K562 (cell line): ENCODE measurements around the gene TEX101. TPM values are rescaled to one million over a fixed set of nuclear protein-coding genes. Genes with fewer than 3 reads are reported as not detected.

Source experiments
- ATAC-seq: fragments of 200-7000 bp; cut with Tn5 transposase; 3 replicates; pipeline ENCODE4 v1.9.1; 2020; ENCODE audit warnings: moderate library complexity
- BruUV-seq: library from RNA; stranded (reverse); fragments of 400-500 nt; replicated peaks from 2 replicates; lab custom pipeline; 2021; lab: Mats Ljungman, UMichigan
- CTCF ChIA-PET: fragments of 300-600 bp; formaldehyde crosslinking; extraction: SDS; loops from one replicate; lab custom pipeline; 2021; ENCODE audit warnings: low intra/inter-chr PET ratio; lab: Yijun Ruan, JAX
- POLR2A ChIA-PET: fragments of 300-600, 350-650 bp; sonication (Branson Sonifier 250); formaldehyde crosslinking; extraction: SDS; loops from one replicate; lab custom pipeline; 2021; ENCODE audit warnings: antibody characterized with exemption, inconsistent platforms; lab: Yijun Ruan, JAX
- DNase-seq, 4 experiments: peaks; one replicate each; pipeline versions ENCODE4 v3.0.0 to v3.0.0-alpha.2; 2011 to 2018; ENCODE audit warnings: low spot score in 3 of 4, mixed read lengths in 3 of 4; ENCODE audit errors: extremely low read depth in 1 of 4
- FAIRE-seq: peaks from 2 replicates; lab custom pipeline; 2011; peaks lifted over from hg19 to GRCh38; lab: Jason Lieb, UNC
- H2AFZ ChIP-seq: 2 replicates; pipeline ENCODE4 v1.6.0; 2011; ENCODE audit warnings: low read depth, low read length, control low read depth, inconsistent platforms
- H3K27ac ChIP-seq: fragments of 200-600 bp; 3 replicates; pipeline ENCODE4 v1.8.0; 2011; ENCODE audit warnings: low read depth, mild to moderate bottlenecking, control low read depth, inconsistent platforms, low read length, moderate library complexity, mixed read lengths; ENCODE audit errors: extremely low read depth
- H3K27me3 ChIP-seq, 2 experiments: fragments of 300-600 bp in 1 of 2; 2 replicates in 1 of 2; 3 replicates in 1 of 2; pipeline versions ENCODE4 v1.6.0 to v1.8.0; 2011; ENCODE audit warnings: inconsistent platforms in 2 of 2, low read length in 2 of 2, mild to moderate bottlenecking in 1 of 2, mixed read lengths in 1 of 2, moderate library complexity in 1 of 2; ENCODE audit not compliant: control insufficient read depth in 2 of 2, insufficient read depth in 2 of 2
- H3K36me3 ChIP-seq: fragments of 300-600 bp; 3 replicates; pipeline ENCODE4 v1.8.0; 2011; ENCODE audit warnings: mild to moderate bottlenecking, low read length, inconsistent platforms; ENCODE audit not compliant: control insufficient read depth, insufficient read depth
- H3K4me1 ChIP-seq, 2 experiments: fragments of 200-600 bp in 1 of 2; replicated peaks in 1 of 2; 2 replicates in 1 of 2; 3 replicates in 1 of 2; pipeline versions ENCODE4 v1.5.1 to v1.8.0; 2011; ENCODE audit warnings: inconsistent platforms in 2 of 2, low read length in 2 of 2, mild to moderate bottlenecking in 1 of 2, mixed read lengths in 1 of 2, moderate library complexity in 1 of 2; ENCODE audit not compliant: control insufficient read depth in 2 of 2, insufficient read depth in 2 of 2
- H3K4me2 ChIP-seq: 2 replicates; pipeline ENCODE4 v1.6.1; 2011; ENCODE audit warnings: low read length, control low read depth, inconsistent platforms, mixed read lengths; ENCODE audit not compliant: insufficient read depth
- H3K4me3 ChIP-seq: fragments of 200-600 bp; sonication (generic), shearing (Covaris generic); 2 replicates; pipeline ENCODE4 v1.5.1; 2016; ENCODE audit warnings: control low read depth, inconsistent platforms
- H3K79me2 ChIP-seq: fragments of 200-600 bp; 3 replicates; pipeline ENCODE4 v1.8.0; 2011; ENCODE audit warnings: low read length, inconsistent platforms; ENCODE audit not compliant: control insufficient read depth, insufficient read depth
- H3K9ac ChIP-seq, 2 experiments: 2 replicates each; pipeline versions ENCODE4 v1.6.0 to v1.6.1; 2011; ENCODE audit warnings: low read depth in 2 of 2, low read length in 2 of 2, control low read depth in 1 of 2, inconsistent platforms in 1 of 2, mild to moderate bottlenecking in 1 of 2, mixed read lengths in 1 of 2; ENCODE audit not compliant: insufficient read depth in 1 of 2
- H3K9me1 ChIP-seq: one replicate; pipeline ENCODE4 v1.6.0; 2011; ENCODE audit warnings: inconsistent platforms, mild to moderate bottlenecking, low read length, moderate library complexity; ENCODE audit not compliant: control insufficient read depth, insufficient read depth
- H3K9me3 ChIP-seq: replicated peaks from 2 replicates; pipeline ENCODE4 v1.5.1; 2011; ENCODE audit warnings: low read depth, low read length, inconsistent platforms; ENCODE audit not compliant: control insufficient read depth, insufficient read depth
- H4K20me1 ChIP-seq: replicated peaks from 2 replicates; pipeline ENCODE4 v1.6.1; 2011; ENCODE audit warnings: low read length, inconsistent platforms, mixed read lengths; ENCODE audit not compliant: control insufficient read depth, insufficient read depth
- CXXC5 ChIP-seq: fragments of 250-450 bp; sonication (Bioruptor Pico); IDR thresholded peaks from 2 replicates; pipeline ENCODE4 v1.8.0; 2022; ENCODE audit warnings: inconsistent platforms, mild to moderate bottlenecking, moderate library complexity
- E2F6 ChIP-seq, 2 experiments: IDR thresholded peaks; 2 replicates each; pipeline ENCODE4 v1.6.1; 2011; ENCODE audit warnings: borderline replicate concordance in 1 of 2, control low read depth in 1 of 2, low read depth in 1 of 2, low read length in 1 of 2, mild to moderate bottlenecking in 1 of 2, mixed read lengths in 1 of 2, moderate library complexity in 1 of 2; ENCODE audit not compliant: insufficient read depth in 1 of 2, insufficient read length in 1 of 2, poor library complexity in 1 of 2, severe bottlenecking in 1 of 2; ENCODE audit errors: extremely low read depth in 1 of 2
- L3MBTL2 ChIP-seq: fragments of 450-650 bp; IDR thresholded peaks from 2 replicates; pipeline ENCODE4 v1.6.1; 2016; ENCODE audit warnings: mild to moderate bottlenecking, moderate library complexity
- MECOM ChIP-seq: fragments of 250-450 bp; sonication (Bioruptor Pico); IDR thresholded peaks from 2 replicates; pipeline ENCODE4 v1.8.0; 2022; ENCODE audit warnings: inconsistent platforms
- MYC ChIP-seq, 2 experiments: fragments of 250-450 bp in 1 of 2; sonication (Bioruptor Pico) in 1 of 2; IDR thresholded peaks; 2 replicates each; pipeline versions ENCODE4 v1.5.1 to v1.6.1; 2012 to 2021; ENCODE audit warnings: low read depth in 2 of 2, borderline replicate concordance in 1 of 2, improper control_type of control experiment in 1 of 2, low read length in 1 of 2, mild to moderate bottlenecking in 1 of 2, moderate library complexity in 1 of 2
- NFIC ChIP-seq: fragments of 450-650 bp; IDR thresholded peaks from 2 replicates; pipeline ENCODE4 v1.6.1; 2017; ENCODE audit warnings: mild to moderate bottlenecking, inconsistent platforms
- TAF15 ChIP-seq: fragments of 200-400 bp; formaldehyde crosslinking; IDR thresholded peaks from 2 replicates; pipeline ENCODE4 v1.6.1; 2017; ENCODE audit warnings: mild to moderate bottlenecking, low read depth, low read length, moderate library complexity
- XRCC5 ChIP-seq: fragments of 200-400 bp; formaldehyde crosslinking; IDR thresholded peaks from 2 replicates; pipeline ENCODE4 v1.6.1; 2017; ENCODE audit warnings: low read depth, mild to moderate bottlenecking, low read length
- ZNF398 ChIP-seq: fragments of 250-450 bp; sonication (Bioruptor Pico); IDR thresholded peaks from 2 replicates; pipeline ENCODE4 v1.8.0; 2021; ENCODE audit warnings: moderate library complexity, mild to moderate bottlenecking, inconsistent platforms
- ZSCAN29 ChIP-seq: fragments of 450-650 bp; IDR thresholded peaks from 2 replicates; pipeline ENCODE4 v1.6.1; 2017
- WGBS: fragments of 100-300 bp; shearing (Covaris generic); methylation state at CpG from one replicate; pipeline ENCODE4 v1.1.6; 2016; ENCODE audit warnings: low coverage, mixed read lengths; ENCODE audit not compliant: insufficient coverage; ENCODE audit errors: missing lambda C conversion rate; 5-methylcytosine and 5-hydroxymethylcytosine counted together
- in situ Hi-C: fragments of 300-500 bp; cut with MboI; formaldehyde crosslinking; loops from 4 replicates; pipeline ENCODE4 v1.15.0; 2018; ENCODE audit warnings: inconsistent platforms, mixed read lengths
- intact Hi-C: fragments of 100-400 bp; cut with micrococcal nuclease; formaldehyde crosslinking; loops from 2 replicates; pipeline ENCODE4 v1.14.2; 2022
- polyA plus RNA-seq, 8 experiments: library from polyadenylated mRNA; depleted of rRNA in 4 of 8; stranded (reverse) in 5 of 8; unstranded in 3 of 8; fragments of >200 nt; fragmentation: Nextera tagmentation in 2 of 8; fragmentation: Illumina TruSeq in 1 of 8; extraction: Ambion mirVana in 2 of 8; extraction: Trizol in 1 of 8; gene quantifications; 2 replicates each; pipeline versions ENCODE4 v1.2.1 to v1.2.3, GENCODE V29; 2011 to 2014; ENCODE audit warnings: inconsistent platforms in 1 of 8, missing spikeins in 1 of 8
- total RNA-seq, 7 experiments: library from RNA; depleted of rRNA in 6 of 7; stranded (reverse); fragments of >200 nt in 6 of 7; fragmentation: Illumina TruSeq in 2 of 7; extraction: Trizol in 2 of 7; gene quantifications; 2 replicates each; pipeline versions ENCODE4 v1.2.1 to v1.2.3, GENCODE V29; 2011 to 2021; ENCODE audit warnings: low replicate concordance in 1 of 7
- TF ChIP-seq, protein P1 (sequence below): sonication (generic); formaldehyde crosslinking; IDR thresholded peaks from 2 replicates; pipeline ENCODE4 v1.8.0; 2022; ENCODE audit warnings: mild to moderate bottlenecking, missing genetic modification reagents

TEX101 gene
- total and polyA plus RNA-seq, 9 of the 15 experiments (the other 6 are each of a cell fraction or from before 2014, with no cell fraction given): 0.10 to 0.36 (median 0.14) TPM; not detected in 6

DNA sequence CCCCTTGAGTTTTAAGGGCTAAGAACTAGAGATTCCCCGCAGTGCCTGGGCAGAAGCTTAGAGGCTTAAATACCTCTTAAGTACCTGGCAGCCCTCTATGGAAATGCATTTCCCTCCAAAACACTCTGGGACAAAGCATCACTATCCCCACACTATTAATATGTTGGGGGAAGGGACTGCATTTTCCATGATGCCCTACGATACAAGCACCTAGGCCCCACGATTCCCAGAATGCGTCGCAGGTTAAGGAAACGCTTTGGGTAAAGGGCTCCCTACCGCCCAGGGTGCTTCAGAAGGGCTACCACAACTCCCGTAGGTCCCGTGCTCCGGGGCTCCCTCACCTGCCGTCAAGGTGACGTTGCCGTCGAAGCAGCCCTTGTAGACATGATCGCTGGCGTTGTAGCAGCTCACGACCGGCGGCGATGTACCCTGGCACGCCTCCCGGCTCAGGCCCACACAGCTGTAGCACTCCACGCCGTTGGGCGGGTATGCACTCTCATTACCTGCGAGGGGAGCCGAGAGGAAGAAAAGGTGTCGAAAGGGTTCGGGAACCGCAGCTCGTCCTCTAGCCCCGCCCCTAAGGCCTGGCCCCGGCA, 48.2 kb downstream of the TEX101 start:
- no peaks in the 10 kb centered on the region for H3K79me2 ChIP-seq
- ChIA-PET POLR2A (interaction anchor here (0.8 to 2.1 kb wide), 6 partner anchors 8 to 163 kb away, joined by 3 to 20 read pairs (median 6); no protein-coding TSS in a partner anchor), CTCF (interaction anchor here (0.6 to 0.9 kb wide), 2 partner anchors 57 to 1309 kb away, joined by 3 to 4 read pairs; no protein-coding TSS in a partner anchor)
- intact Hi-C loops: loop anchor here (5.0 kb wide), 1 partner anchor 39 kb away; the partner anchor contains the start of gene PHLDB3
- H3K27ac ChIP-seq: no peak overlapping the region
- 16% methylated on average over 32 of the region's 33 CpGs for WGBS
- H4K20me1 ChIP-seq: no peaks in the 10 kb centered on the region
- peaks cover 17 to 18% of the 10 kb centered on the region in 2 experiments; a peak in 4 of 5 replicates for H3K27me3 ChIP-seq
- H3K4me2 ChIP-seq: peak overlapping the region; percentile 82
- peak overlapping the region; percentile 67 for H3K4me3 ChIP-seq
- BruUV-seq: no TSS peak
- no peak for DNase-seq
- H3K9me3 ChIP-seq: no peaks in the 10 kb centered on the region
- peak overlapping the region in 1 of 2 experiments; percentile 88; a peak in 2 of 4 replicates for H3K9ac ChIP-seq
- H2AFZ ChIP-seq: peak overlapping the region; percentile 93
- no peak for ATAC-seq
- in situ Hi-C loops: no loop called here
- H3K4me1 ChIP-seq: peaks cover 19 to 29% of the 10 kb centered on the region in 2 experiments
- FAIRE-seq: no peak
- H3K36me3 ChIP-seq: no peaks in the 10 kb centered on the region
- no peaks in the 10 kb centered on the region for H3K9me1 ChIP-seq
- TF ChIP-seq, protein P1, sequence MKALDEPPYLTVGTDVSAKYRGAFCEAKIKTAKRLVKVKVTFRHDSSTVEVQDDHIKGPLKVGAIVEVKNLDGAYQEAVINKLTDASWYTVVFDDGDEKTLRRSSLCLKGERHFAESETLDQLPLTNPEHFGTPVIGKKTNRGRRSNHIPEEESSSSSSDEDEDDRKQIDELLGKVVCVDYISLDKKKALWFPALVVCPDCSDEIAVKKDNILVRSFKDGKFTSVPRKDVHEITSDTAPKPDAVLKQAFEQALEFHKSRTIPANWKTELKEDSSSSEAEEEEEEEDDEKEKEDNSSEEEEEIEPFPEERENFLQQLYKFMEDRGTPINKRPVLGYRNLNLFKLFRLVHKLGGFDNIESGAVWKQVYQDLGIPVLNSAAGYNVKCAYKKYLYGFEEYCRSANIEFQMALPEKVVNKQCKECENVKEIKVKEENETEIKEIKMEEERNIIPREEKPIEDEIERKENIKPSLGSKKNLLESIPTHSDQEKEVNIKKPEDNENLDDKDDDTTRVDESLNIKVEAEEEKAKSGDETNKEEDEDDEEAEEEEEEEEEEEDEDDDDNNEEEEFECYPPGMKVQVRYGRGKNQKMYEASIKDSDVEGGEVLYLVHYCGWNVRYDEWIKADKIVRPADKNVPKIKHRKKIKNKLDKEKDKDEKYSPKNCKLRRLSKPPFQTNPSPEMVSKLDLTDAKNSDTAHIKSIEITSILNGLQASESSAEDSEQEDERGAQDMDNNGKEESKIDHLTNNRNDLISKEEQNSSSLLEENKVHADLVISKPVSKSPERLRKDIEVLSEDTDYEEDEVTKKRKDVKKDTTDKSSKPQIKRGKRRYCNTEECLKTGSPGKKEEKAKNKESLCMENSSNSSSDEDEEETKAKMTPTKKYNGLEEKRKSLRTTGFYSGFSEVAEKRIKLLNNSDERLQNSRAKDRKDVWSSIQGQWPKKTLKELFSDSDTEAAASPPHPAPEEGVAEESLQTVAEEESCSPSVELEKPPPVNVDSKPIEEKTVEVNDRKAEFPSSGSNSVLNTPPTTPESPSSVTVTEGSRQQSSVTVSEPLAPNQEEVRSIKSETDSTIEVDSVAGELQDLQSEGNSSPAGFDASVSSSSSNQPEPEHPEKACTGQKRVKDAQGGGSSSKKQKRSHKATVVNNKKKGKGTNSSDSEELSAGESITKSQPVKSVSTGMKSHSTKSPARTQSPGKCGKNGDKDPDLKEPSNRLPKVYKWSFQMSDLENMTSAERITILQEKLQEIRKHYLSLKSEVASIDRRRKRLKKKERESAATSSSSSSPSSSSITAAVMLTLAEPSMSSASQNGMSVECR (CRISPR knock-in tag): 0 out of 2 replicates have a peak, but pooled peaks have one; percentile 10
- 0 out of 2 replicates have a peak, but pooled peaks have one; percentile 12 for TF ChIP-seq MECOM (CRISPR knock-in tag)
- peak; percentile 51; the same call in 1 of the 2 replicates for TF ChIP-seq ZSCAN29
- TF ChIP-seq XRCC5: 0 out of 2 replicates have a peak, but pooled peaks have one; percentile 12
- peak; percentile 88 for TF ChIP-seq L3MBTL2
- 0 out of 2 replicates have a peak, but pooled peaks have one; percentile 10 for TF ChIP-seq MYC (IDR thresholded peaks at IDR 0.05; ENCODE audit: low read depth, low read length)
- TF ChIP-seq MYC (CRISPR knock-in tag; IDR thresholded peaks at IDR 0.05; ENCODE audit: borderline replicate concordance, low read depth): no peak
- peak; percentile 19; the same call in 1 of the 2 replicates for TF ChIP-seq CXXC5 (CRISPR knock-in tag)
- peak; percentile 40 for TF ChIP-seq NFIC
- TF ChIP-seq E2F6 (IDR thresholded peaks at IDR 0.05; ENCODE audit: borderline replicate concordance in 1 of 2, extremely low read depth in 1 of 2, insufficient read depth in 1 of 2, insufficient read length in 1 of 2, low read depth in 1 of 2, low read length in 1 of 2, poor library complexity in 1 of 2, severe bottlenecking in 1 of 2): peak; percentile 38 to 43
- no peak for TF ChIP-seq TAF15
- TF ChIP-seq ZNF398 (CRISPR knock-in tag): no peak
